Measurements from ENCODE around the gene RNF150. TPM values are rescaled to one million over a fixed set of nuclear protein-coding genes. Genes with fewer than 3 reads are reported as not detected.

The RNF150 gene
- total and polyA plus RNA-seq, 2 of the 8 experiments (the other 6 are each of a cell fraction or from before 2014, with no cell fraction given), result 3.4 to 4.8 TPM

DNA sequence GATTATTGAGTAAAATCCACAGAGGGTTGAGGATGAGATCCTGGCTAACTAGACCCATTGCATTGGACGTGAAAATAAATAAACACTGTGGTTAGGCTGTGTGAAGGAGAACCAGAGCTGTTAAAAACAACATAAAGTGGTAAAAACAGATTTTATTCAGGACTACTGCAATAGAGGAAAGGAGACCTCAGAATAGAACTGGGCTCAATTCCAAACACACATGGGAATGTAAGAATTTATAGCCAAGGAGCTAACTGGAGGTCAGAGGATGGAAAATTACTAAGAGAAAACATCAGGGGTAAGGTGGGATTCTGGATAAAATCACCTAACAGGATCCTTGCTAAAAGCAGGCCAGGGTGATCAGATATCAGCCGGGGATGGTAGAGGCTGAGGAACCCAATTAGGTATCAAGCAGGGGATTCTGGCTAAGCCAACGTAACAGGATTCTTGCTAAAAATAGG, 112.4 kb downstream of the RNF150 start:
- Histone ChIP-seq H2BK5ac (ENCODE audit: low read depth, low read length) (no peak overlapping the region), H3K14ac (ENCODE audit: insufficient read length) (no peak overlapping the region), H3K18ac (ENCODE audit: extremely low read depth, low read length) (no peak overlapping the region), H2BK12ac (ENCODE audit: low read depth, low read length) (no peak overlapping the region), H3K4me1 (replicated peaks in 1 of 4; ENCODE audit: control insufficient read depth in 3 of 4, insufficient read depth in 4 of 4, low read length in 3 of 4) (no peaks in the 10 kb centered on the region), H3K36me3 (ENCODE audit: control insufficient read depth in 2 of 4, insufficient read depth in 4 of 4, low read length in 3 of 4) (no peaks in the 10 kb centered on the region), H2AFZ (ENCODE audit: low read length) (no peak overlapping the region), H3K23ac (ENCODE audit: insufficient read length) (no peak overlapping the region), H3K9me3 (ENCODE audit: insufficient read depth in 2 of 2, low read depth in 1 of 2, low read length in 1 of 2) (no peaks in the 10 kb centered on the region), H3K4me2 (ENCODE audit: insufficient read depth in 1 of 2, low read depth in 2 of 2, low read length in 2 of 2) (no peak overlapping the region), H3K23me2 (ENCODE audit: low read depth, low read length) (no peaks in the 10 kb centered on the region), H4K20me1 (replicated peaks in 1 of 2; ENCODE audit: control insufficient read depth in 1 of 2, insufficient read depth in 2 of 2, low read length in 2 of 2) (no peaks in the 10 kb centered on the region), H4K91ac (replicated peaks; ENCODE audit: insufficient read length, low read length) (no peak overlapping the region), H4K8ac (ENCODE audit: extremely low read depth, insufficient read depth, low read length) (no peak overlapping the region), H3K79me2 (ENCODE audit: control insufficient read depth in 1 of 2, insufficient read depth in 2 of 2, low read length in 2 of 2) (no peaks in the 10 kb centered on the region), H4K5ac (ENCODE audit: insufficient read length, low read depth, low read length) (no peak overlapping the region), H2BK15ac (ENCODE audit: low read length) (no peak overlapping the region), H3K4ac (replicated peaks; ENCODE audit: insufficient read length, low read depth, low read length) (no peak overlapping the region), H3K79me1 (ENCODE audit: low read depth, low read length) (no peaks in the 10 kb centered on the region), H2BK20ac (ENCODE audit: low read length) (no peak overlapping the region), H2BK120ac (replicated peaks; ENCODE audit: low read depth, low read length) (no peak overlapping the region), H3K9ac (replicated peaks in 1 of 4; ENCODE audit: extremely low read depth in 1 of 4, low read depth in 3 of 4, low read length in 3 of 4) (no peak overlapping the region), H3K4me3 (ENCODE audit: extremely low read depth in 1 of 4, insufficient read depth in 2 of 4, low read depth in 3 of 4, low read length in 4 of 4) (no peak overlapping the region), H3K56ac (replicated peaks; ENCODE audit: insufficient read length, low read depth, low read length) (no peak overlapping the region), H2AK5ac (ENCODE audit: low read depth, low read length) (no peak overlapping the region), H3K27me3 (replicated peaks in 1 of 4; ENCODE audit: control insufficient read depth in 3 of 4, extremely low read depth in 1 of 4, insufficient read depth in 3 of 4, low read length in 3 of 4) (no peaks in the 10 kb centered on the region), H3K27ac (ENCODE audit: low read depth, low read length) (no peak overlapping the region)
- no peak for TF ChIP-seq KDM1A (IDR thresholded peaks at IDR 0.05; ENCODE audit: borderline replicate concordance, low read length)
- no peak for DNase-seq (ENCODE audit: low read depth in 1 of 2, low spot score in 2 of 2)
- no peak for FAIRE-seq
- POLR2A ChIA-PET (ENCODE audit: partially characterized antibody), result no interaction called here
- 85% methylated on average over 3 of the region's 3 CpGs; no CpG with 5 or more reads in 1 of the 2 experiments for WGBS, 2 experiments (ENCODE audit: extremely low coverage in 1 of 2, insufficient coverage in 1 of 2, insufficient read length in 1 of 2, insufficient replicate concordance in 2 of 2, low coverage in 1 of 2, low lambda C conversion rate in 2 of 2, missing lambda C conversion rate in 1 of 2)
- CTCF ChIA-PET (ENCODE audit: partially characterized antibody), result interaction anchor here (1.4 kb wide), 2 partner anchors 9 to 24 kb away, joined by 3 to 5 read pairs; no protein-coding TSS in a partner anchor

Data from H1 (cell line).